Body of pancreas (tissue), 4 donors: ENCODE data around the gene PARP16.

Experiments
- CTCF ChIP-seq, 7 experiments: fragments of 450-650 bp in 4 of 7; fragments of 200-600 bp in 3 of 7; sonication (generic) in 3 of 7; IDR thresholded peaks; one replicate each; pipeline ENCODE4 v1.5.1; 2016 to 2019; ENCODE audit warnings: antibody characterized with exemption in 7 of 7
- POLR2A ChIP-seq, 3 donors: fragments of 450-650 bp; IDR thresholded peaks; one replicate each; pipeline ENCODE4 v1.6.1; 2016; ENCODE audit warnings: antibody characterized with exemption in 3 of 3, mild to moderate bottlenecking in 2 of 3

DNA sequence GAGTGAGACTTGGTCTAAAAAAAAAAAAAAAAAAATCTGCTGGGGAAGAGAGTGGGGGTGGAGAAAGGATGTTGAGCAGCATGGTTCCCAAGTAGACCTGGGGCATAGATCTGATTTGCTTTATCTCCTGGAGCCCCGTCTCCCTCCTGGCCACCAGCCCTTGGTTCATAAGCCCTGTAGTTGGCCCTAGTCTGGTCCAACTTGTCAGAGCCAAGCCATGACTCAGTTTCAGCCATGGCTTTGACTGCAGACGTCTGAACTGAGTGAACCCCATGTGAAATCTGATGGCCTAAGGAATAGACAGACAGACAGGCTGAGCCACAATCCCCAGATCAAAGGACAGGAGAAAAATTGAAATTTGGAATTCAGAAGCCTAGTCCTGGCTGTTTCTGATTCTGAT lies 73.4 kb downstream of the PARP16 start:
- TF ChIP-seq CTCF (IDR thresholded peaks at IDR 0.05) (no peak), POLR2A (IDR thresholded peaks at IDR 0.05) (no peak)
